ENCODE results near the gene RAD51B.

DNA sequence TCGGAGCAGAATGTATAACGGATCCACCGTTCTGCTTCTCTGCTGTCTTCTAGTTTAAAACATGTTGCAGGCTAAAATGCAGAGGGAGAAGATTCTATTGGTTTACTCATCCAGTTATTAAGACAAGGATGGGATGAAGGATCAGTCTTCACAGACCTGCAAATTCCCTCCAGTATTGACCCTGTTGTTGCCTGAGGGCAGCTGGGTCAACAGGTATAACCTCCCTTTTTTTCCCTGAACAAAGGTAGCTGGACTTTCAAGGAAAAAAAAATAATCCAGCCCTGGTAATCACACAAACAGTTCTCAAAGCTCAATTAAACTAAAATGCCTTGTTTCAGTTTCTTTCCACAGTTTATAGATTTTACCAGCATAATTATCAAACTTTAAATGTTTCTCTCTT, 492.7 kb downstream of the RAD51B start:
- TF ChIP-seq CTCF (IDR thresholded peaks at IDR 0.05), result no peak
- no peak for TF ChIP-seq POLR2A (IDR thresholded peaks at IDR 0.05)
